ENCODE measurements around the gene MAPK6. TPM values are rescaled to one million over a fixed set of nuclear protein-coding genes. Genes with fewer than 3 reads are reported as not detected.

The MAPK6 gene
- total RNA-seq, 1 donor, result 135 TPM

- TF ChIP-seq CTCF (IDR thresholded peaks at IDR 0.05; ENCODE audit: insufficient read depth, low read depth, low read length), result no peak
- no peak overlapping the region for H3K4me3 ChIP-seq (ENCODE audit: low read depth, low read length)
- no peak for DNase-seq (ENCODE audit: low read depth)
Measured at GRCh38 chr15:52113235-52113634, 94.2 kb downstream of the MAPK6 start.

- DNase-seq (ENCODE audit: low read depth), result no peak
- no peak for TF ChIP-seq CTCF (IDR thresholded peaks at IDR 0.05; ENCODE audit: insufficient read depth, low read depth, low read length)
- no peak overlapping the region for H3K4me3 ChIP-seq (ENCODE audit: low read depth, low read length)
Measured at GRCh38 chr15:52113708-52114107, 94.7 kb downstream of the MAPK6 start.

- no peak for DNase-seq (ENCODE audit: low read depth)
- TF ChIP-seq CTCF (IDR thresholded peaks at IDR 0.05; ENCODE audit: insufficient read depth, low read depth, low read length), result no peak
Measured at GRCh38 chr15:52114261-52115055, 95.4 kb downstream of the MAPK6 start.

GRCh38 chr15:52115598-52116427 lies 96.8 kb downstream of the MAPK6 start:
- TF ChIP-seq CTCF (IDR thresholded peaks at IDR 0.05; ENCODE audit: insufficient read depth, low read depth, low read length), result no peak
- no peak overlapping the region for H3K4me3 ChIP-seq (ENCODE audit: low read depth, low read length)
- DNase-seq (ENCODE audit: low read depth), result peak; percentile 38

More at GRCh38 chr15:52114261-52115055, 95.4 kb downstream of the MAPK6 start:
- no peak overlapping the region for H3K4me3 ChIP-seq (ENCODE audit: low read depth, low read length)

Other genes starting within 250 kb of the MAPK6 start
- gene TMOD3, start 189.6 kb upstream of the MAPK6 start, total RNA-seq, result 56.0 and 100 TPM in 2 replicates
- 22.2 and 28.1 TPM in 2 replicates for gene LEO1, start 47.4 kb upstream of the MAPK6 start, total RNA-seq
- gene BCL2L10, start 93.6 kb downstream of the MAPK6 start, total RNA-seq, result 0.64 and 3.5 TPM in 2 replicates
- 56.0 and 58.3 TPM in 2 replicates for gene GNB5, start 172.2 kb downstream of the MAPK6 start, total RNA-seq